ENCODE results near the gene FILIP1L.

Gene FILIP1L

DNA sequence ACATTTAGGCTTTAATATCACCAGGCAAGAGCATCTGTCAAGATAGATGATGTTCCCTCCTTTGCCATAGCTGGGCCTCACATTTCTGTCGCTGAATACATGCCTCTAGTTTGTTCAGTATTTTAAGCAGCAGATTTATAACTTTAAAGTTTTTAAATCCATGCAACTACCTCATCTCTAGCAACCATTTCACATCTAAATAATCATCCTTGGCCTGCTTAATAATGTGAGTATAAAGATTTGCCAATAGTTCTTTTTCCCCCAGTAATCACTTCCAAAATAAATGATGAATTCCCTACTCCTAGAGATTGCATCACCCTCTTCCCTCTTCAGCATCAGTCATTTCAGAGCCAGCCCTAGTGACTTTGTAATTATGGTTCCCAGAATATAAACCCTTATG is 36.2 kb upstream of the FILIP1L start:
- TF ChIP-seq YY1 (IDR thresholded peaks at IDR 0.05; ENCODE audit: low read depth) = no peak
- TF ChIP-seq, protein P1, sequence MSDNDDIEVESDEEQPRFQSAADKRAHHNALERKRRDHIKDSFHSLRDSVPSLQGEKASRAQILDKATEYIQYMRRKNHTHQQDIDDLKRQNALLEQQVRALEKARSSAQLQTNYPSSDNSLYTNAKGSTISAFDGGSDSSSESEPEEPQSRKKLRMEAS (IDR thresholded peaks at IDR 0.05) = no peak
- no peak for TF ChIP-seq NFIC (IDR thresholded peaks at IDR 0.05)

DNA sequence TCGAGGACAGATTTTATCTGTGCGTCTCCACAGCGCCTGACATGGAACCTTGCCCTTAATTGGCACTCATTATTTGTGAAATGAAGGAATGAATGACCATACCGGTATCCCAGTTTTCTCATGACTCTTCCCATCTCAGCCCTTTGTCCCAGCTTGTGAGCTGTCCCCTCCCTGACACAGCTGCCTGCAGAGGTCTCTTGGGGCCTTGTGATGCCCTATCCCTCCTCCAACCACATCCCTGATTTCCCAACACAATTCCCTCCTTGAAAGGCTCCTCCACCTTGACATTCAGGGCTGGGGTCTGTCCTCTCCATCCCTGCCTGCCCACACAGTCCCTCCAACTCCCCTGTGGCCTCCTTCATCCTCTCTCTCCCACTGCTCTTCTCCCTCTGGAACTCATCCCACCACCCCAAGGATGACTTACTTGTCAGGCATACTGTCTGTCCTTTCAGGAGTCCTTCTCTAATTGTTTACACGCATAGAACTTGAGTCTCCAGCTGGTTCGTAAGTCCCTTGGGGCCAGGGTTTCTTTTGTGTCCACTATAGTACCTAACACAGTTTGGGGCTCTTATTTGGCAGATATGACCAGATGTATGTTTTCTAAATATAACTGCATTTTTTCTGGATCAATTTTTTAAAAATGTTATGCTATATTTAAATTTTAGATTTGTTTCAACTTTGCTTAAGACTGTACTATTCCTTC is 35.6 kb upstream of the FILIP1L start:
- no peak for TF ChIP-seq TEAD4 (IDR thresholded peaks at IDR 0.05)
- TF ChIP-seq CREB1 (IDR thresholded peaks at IDR 0.05; ENCODE audit: low read depth) = no peak
- TF ChIP-seq TAF1 (IDR thresholded peaks at IDR 0.05; ENCODE audit: low read depth) = no peak
- no peak for TF ChIP-seq EP300 (IDR thresholded peaks at IDR 0.05; ENCODE audit: borderline replicate concordance)
- TF ChIP-seq, protein P2, sequence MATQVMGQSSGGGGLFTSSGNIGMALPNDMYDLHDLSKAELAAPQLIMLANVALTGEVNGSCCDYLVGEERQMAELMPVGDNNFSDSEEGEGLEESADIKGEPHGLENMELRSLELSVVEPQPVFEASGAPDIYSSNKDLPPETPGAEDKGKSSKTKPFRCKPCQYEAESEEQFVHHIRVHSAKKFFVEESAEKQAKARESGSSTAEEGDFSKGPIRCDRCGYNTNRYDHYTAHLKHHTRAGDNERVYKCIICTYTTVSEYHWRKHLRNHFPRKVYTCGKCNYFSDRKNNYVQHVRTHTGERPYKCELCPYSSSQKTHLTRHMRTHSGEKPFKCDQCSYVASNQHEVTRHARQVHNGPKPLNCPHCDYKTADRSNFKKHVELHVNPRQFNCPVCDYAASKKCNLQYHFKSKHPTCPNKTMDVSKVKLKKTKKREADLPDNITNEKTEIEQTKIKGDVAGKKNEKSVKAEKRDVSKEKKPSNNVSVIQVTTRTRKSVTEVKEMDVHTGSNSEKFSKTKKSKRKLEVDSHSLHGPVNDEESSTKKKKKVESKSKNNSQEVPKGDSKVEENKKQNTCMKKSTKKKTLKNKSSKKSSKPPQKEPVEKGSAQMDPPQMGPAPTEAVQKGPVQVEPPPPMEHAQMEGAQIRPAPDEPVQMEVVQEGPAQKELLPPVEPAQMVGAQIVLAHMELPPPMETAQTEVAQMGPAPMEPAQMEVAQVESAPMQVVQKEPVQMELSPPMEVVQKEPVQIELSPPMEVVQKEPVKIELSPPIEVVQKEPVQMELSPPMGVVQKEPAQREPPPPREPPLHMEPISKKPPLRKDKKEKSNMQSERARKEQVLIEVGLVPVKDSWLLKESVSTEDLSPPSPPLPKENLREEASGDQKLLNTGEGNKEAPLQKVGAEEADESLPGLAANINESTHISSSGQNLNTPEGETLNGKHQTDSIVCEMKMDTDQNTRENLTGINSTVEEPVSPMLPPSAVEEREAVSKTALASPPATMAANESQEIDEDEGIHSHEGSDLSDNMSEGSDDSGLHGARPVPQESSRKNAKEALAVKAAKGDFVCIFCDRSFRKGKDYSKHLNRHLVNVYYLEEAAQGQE (IDR thresholded peaks at IDR 0.05; ENCODE audit: low read depth) = no peak

DNA sequence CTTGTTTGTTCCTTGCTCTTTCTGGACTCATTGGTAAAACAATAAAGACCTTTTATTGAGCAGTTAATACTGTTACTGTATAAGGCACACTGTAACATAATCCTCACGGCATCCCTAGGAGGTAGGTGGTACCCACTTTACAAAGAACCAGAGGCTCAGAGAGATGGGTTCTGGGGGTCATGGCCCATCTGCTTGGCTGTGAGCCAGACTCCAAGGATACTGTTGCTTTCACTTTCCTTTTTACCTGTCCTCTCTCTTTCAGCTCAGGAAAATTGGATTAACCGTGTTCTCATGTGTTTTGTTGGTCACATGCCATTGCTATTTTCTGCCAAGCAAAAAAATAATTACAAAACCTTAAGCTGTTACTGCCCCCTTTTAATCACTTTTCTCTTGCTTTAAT is 34.8 kb upstream of the FILIP1L start:
- TF ChIP-seq TEAD4 (IDR thresholded peaks at IDR 0.05) (no peak), EP300 (IDR thresholded peaks at IDR 0.05; ENCODE audit: borderline replicate concordance) (no peak), TAF1 (IDR thresholded peaks at IDR 0.05; ENCODE audit: low read depth) (no peak), ZBTB7A (IDR thresholded peaks at IDR 0.05; ENCODE audit: low read depth) (no peak), RAD21 (IDR thresholded peaks at IDR 0.05; ENCODE audit: low read depth) (no peak), CEBPB (IDR thresholded peaks at IDR 0.05) (no peak), YY1 (IDR thresholded peaks at IDR 0.05; ENCODE audit: low read depth) (no peak), FOXM1 (IDR thresholded peaks at IDR 0.05; ENCODE audit: borderline replicate concordance, low read depth) (no peak), NFIC (IDR thresholded peaks at IDR 0.05) (no peak), TCF12 (IDR thresholded peaks at IDR 0.05; ENCODE audit: low read depth) (no peak), CREB1 (IDR thresholded peaks at IDR 0.05; ENCODE audit: low read depth) (no peak), EGR1 (IDR thresholded peaks at IDR 0.05) (no peak)
- TF ChIP-seq, protein P2 (IDR thresholded peaks at IDR 0.05; ENCODE audit: low read depth) = no peak
- TF ChIP-seq, protein P3, sequence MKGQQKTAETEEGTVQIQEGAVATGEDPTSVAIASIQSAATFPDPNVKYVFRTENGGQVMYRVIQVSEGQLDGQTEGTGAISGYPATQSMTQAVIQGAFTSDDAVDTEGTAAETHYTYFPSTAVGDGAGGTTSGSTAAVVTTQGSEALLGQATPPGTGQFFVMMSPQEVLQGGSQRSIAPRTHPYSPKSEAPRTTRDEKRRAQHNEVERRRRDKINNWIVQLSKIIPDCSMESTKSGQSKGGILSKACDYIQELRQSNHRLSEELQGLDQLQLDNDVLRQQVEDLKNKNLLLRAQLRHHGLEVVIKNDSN (IDR thresholded peaks at IDR 0.05) = no peak
- TF ChIP-seq, protein P1 (IDR thresholded peaks at IDR 0.05) = no peak

DNA sequence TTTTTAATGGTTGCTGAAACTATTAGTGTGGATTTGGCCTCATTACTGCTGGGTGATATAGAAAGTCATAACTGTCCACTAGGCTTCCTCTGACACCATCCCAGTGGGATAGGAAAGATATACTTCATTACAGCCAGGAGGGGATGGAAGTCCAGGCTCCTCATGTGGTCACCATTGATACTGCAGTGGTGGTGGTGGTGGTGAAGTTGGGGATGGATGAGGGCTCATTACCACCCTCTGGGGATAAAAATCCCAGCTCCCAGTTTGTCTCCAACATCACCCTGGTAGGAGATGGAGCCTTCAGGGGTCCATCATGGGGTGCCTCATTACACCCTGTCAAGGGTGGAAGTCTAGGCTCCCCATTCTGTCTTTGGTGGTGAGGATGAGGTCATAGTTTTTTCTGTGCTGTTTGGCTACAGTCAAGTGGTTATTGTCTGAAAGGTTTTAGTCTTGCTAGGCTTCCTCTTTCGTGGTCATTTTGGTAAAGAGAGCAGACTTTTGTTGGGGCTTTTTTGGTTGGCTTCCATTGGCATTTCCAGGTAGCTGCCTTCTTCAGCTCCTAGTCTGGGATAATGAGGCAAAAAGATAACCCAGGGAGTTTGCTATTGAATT is 30.1 kb upstream of the FILIP1L start:
- no peak for TF ChIP-seq YY1 (IDR thresholded peaks at IDR 0.05; ENCODE audit: low read depth)
- no peak for TF ChIP-seq NFIC (IDR thresholded peaks at IDR 0.05)
- no peak for TF ChIP-seq RAD21 (IDR thresholded peaks at IDR 0.05; ENCODE audit: low read depth)
- no peak for TF ChIP-seq CEBPB (IDR thresholded peaks at IDR 0.05)
- no peak for TF ChIP-seq EP300 (IDR thresholded peaks at IDR 0.05; ENCODE audit: borderline replicate concordance)
- TF ChIP-seq, protein P2 (IDR thresholded peaks at IDR 0.05; ENCODE audit: low read depth) = no peak
- TF ChIP-seq TEAD4 (IDR thresholded peaks at IDR 0.05) = no peak
- TF ChIP-seq, protein P1 (IDR thresholded peaks at IDR 0.05) = no peak
- no peak for TF ChIP-seq FOXM1 (IDR thresholded peaks at IDR 0.05; ENCODE audit: borderline replicate concordance, low read depth)
- no peak for TF ChIP-seq ZBTB7A (IDR thresholded peaks at IDR 0.05; ENCODE audit: low read depth)
- TF ChIP-seq, protein P3 (IDR thresholded peaks at IDR 0.05) = no peak
